SK-N-SH (cell line): ENCODE results near the gene SETD9.

Experiments
- ELF1 ChIP-seq: IDR thresholded peaks from 2 replicates; pipeline ENCODE4 v1.4.0; 2012
- EP300 ChIP-seq, 2 experiments: IDR thresholded peaks; 2 replicates each; pipeline versions ENCODE4 v1.4.0 to v1.6.1; 2012; ENCODE audit warnings: borderline replicate concordance in 1 of 2, low read depth in 1 of 2, low read length in 1 of 2
- FOSL2 ChIP-seq: IDR thresholded peaks from 2 replicates; pipeline ENCODE4 v1.4.0; 2012; ENCODE audit warnings: low read depth, mild to moderate bottlenecking, moderate library complexity, borderline replicate concordance
- GABPA ChIP-seq: IDR thresholded peaks from 2 replicates; pipeline ENCODE4 v1.4.0; 2012; ENCODE audit warnings: low read depth, mild to moderate bottlenecking
- JUND ChIP-seq: IDR thresholded peaks from 2 replicates; pipeline ENCODE4 v1.4.0; 2012
- POLR2AphosphoS5 ChIP-seq: IDR thresholded peaks from 2 replicates; pipeline ENCODE4 v1.6.1; 2012; ENCODE audit warnings: low read depth, low read length
- RXRA ChIP-seq: IDR thresholded peaks from 2 replicates; pipeline ENCODE4 v1.4.0; 2012; ENCODE audit warnings: low read depth, mild to moderate bottlenecking, borderline replicate concordance
- SMC3 ChIP-seq: IDR thresholded peaks from 2 replicates; pipeline ENCODE4 v1.6.1; 2012; ENCODE audit warnings: low read depth, low read length, improper control_type of control experiment
- TCF12 ChIP-seq: IDR thresholded peaks from 2 replicates; pipeline ENCODE4 v1.4.0; 2012
- TEAD4 ChIP-seq: IDR thresholded peaks from 2 replicates; pipeline ENCODE4 v1.4.0; 2012; ENCODE audit warnings: mild to moderate bottlenecking, borderline replicate concordance; ENCODE audit not compliant: insufficient read depth
- YY1 ChIP-seq: IDR thresholded peaks from 2 replicates; pipeline ENCODE4 v1.4.0; 2012; ENCODE audit warnings: low read depth, mild to moderate bottlenecking
- TF ChIP-seq, protein P1 (sequence below): fragments of 200-600 bp; sonication (generic); IDR thresholded peaks from 2 replicates; pipeline ENCODE4 v1.6.1; 2017; ENCODE audit warnings: antibody characterized with exemption, mild to moderate bottlenecking, moderate library complexity
- TF ChIP-seq, protein P2 (sequence below): IDR thresholded peaks from 2 replicates; pipeline ENCODE4 v1.6.1; 2012; ENCODE audit warnings: mild to moderate bottlenecking, low read depth, low read length, moderate library complexity
- TF ChIP-seq, protein P3 (sequence below): IDR thresholded peaks from 2 replicates; pipeline ENCODE4 v1.4.0; 2012; ENCODE audit warnings: low read depth

DNA sequence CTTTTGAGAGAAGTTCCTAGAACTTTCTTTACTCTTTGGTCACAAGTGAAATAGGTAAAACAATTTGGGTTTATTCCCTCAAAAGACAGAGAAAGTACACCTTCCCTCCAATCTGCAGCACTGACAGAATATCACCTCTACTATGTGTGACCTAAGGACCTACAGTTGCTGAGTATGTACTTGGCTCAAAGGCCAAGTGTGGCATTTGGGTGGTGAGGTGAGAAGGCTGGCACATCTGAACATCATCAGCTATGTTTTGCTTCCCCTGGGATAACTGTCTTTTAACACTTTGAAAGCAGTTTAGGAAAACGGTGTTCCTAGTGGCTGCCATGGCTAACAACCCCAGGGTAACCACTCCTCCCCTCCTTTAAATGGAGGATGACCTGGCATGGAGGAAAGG, 24.9 kb downstream of the SETD9 start:
- TF ChIP-seq ELF1 (no peak), TEAD4 (no peak), SMC3 (no peak), GABPA (no peak), YY1 (no peak), EP300 (IDR thresholded peaks at IDR 0.05; ENCODE audit: borderline replicate concordance in 1 of 2, low read depth in 1 of 2, low read length in 1 of 2) (no peak), FOSL2 (no peak), JUND (no peak), TCF12 (no peak), RXRA (no peak), POLR2AphosphoS5 (no peak)
- TF ChIP-seq, protein P1, sequence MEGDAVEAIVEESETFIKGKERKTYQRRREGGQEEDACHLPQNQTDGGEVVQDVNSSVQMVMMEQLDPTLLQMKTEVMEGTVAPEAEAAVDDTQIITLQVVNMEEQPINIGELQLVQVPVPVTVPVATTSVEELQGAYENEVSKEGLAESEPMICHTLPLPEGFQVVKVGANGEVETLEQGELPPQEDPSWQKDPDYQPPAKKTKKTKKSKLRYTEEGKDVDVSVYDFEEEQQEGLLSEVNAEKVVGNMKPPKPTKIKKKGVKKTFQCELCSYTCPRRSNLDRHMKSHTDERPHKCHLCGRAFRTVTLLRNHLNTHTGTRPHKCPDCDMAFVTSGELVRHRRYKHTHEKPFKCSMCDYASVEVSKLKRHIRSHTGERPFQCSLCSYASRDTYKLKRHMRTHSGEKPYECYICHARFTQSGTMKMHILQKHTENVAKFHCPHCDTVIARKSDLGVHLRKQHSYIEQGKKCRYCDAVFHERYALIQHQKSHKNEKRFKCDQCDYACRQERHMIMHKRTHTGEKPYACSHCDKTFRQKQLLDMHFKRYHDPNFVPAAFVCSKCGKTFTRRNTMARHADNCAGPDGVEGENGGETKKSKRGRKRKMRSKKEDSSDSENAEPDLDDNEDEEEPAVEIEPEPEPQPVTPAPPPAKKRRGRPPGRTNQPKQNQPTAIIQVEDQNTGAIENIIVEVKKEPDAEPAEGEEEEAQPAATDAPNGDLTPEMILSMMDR: no peak
- TF ChIP-seq, protein P2, sequence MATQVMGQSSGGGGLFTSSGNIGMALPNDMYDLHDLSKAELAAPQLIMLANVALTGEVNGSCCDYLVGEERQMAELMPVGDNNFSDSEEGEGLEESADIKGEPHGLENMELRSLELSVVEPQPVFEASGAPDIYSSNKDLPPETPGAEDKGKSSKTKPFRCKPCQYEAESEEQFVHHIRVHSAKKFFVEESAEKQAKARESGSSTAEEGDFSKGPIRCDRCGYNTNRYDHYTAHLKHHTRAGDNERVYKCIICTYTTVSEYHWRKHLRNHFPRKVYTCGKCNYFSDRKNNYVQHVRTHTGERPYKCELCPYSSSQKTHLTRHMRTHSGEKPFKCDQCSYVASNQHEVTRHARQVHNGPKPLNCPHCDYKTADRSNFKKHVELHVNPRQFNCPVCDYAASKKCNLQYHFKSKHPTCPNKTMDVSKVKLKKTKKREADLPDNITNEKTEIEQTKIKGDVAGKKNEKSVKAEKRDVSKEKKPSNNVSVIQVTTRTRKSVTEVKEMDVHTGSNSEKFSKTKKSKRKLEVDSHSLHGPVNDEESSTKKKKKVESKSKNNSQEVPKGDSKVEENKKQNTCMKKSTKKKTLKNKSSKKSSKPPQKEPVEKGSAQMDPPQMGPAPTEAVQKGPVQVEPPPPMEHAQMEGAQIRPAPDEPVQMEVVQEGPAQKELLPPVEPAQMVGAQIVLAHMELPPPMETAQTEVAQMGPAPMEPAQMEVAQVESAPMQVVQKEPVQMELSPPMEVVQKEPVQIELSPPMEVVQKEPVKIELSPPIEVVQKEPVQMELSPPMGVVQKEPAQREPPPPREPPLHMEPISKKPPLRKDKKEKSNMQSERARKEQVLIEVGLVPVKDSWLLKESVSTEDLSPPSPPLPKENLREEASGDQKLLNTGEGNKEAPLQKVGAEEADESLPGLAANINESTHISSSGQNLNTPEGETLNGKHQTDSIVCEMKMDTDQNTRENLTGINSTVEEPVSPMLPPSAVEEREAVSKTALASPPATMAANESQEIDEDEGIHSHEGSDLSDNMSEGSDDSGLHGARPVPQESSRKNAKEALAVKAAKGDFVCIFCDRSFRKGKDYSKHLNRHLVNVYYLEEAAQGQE: no peak
- TF ChIP-seq, protein P3, sequence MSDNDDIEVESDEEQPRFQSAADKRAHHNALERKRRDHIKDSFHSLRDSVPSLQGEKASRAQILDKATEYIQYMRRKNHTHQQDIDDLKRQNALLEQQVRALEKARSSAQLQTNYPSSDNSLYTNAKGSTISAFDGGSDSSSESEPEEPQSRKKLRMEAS: no peak
